Activated CD8-positive, alpha-beta T cell treated with anti-CD3 and anti-CD28 coated beads for 36 hours (primary cell): Measurements from ENCODE around the gene RPL41. TPM values are rescaled to one million over a fixed set of nuclear protein-coding genes. Genes with fewer than 3 reads are reported as not detected.

Experiments
- ATAC-seq: fragments of 200-7000 bp; cut with Tn5 transposase; one replicate; pipeline ENCODE4 v1.10.0; 2021; ENCODE audit warnings: mild to moderate bottlenecking, moderate library complexity
- CTCF ChIA-PET: fragments of 350-600 bp; sonication (Branson Sonifier 250); formaldehyde crosslinking; loops from one replicate; lab custom pipeline; 2021; ENCODE audit warnings: antibody characterized with exemption; lab: Charles Lee
- POLR2A ChIA-PET: fragments of 350-600 bp; sonication (Branson Sonifier 250); formaldehyde crosslinking; loops from one replicate; lab custom pipeline; 2021; ENCODE audit warnings: antibody characterized with exemption; lab: Charles Lee
- DNase-seq: peaks from one replicate; pipeline ENCODE4 v3.0.0-alpha.2; 2020
- H3K27ac Mint-ChIP-seq: one replicate; pipeline ENCODE4 v1.8.0; 2021; ENCODE audit warnings: mild to moderate bottlenecking, mixed read lengths
- H3K27me3 Mint-ChIP-seq: one replicate; pipeline ENCODE4 v1.8.0; 2021; ENCODE audit warnings: mixed read lengths
- H3K36me3 Mint-ChIP-seq: one replicate; pipeline ENCODE4 v1.8.0; 2021; ENCODE audit warnings: low read depth, mixed read lengths
- H3K4me1 Mint-ChIP-seq: one replicate; pipeline ENCODE4 v1.8.0; 2021; ENCODE audit warnings: low read depth, mixed read lengths
- H3K4me3 Mint-ChIP-seq: one replicate; pipeline ENCODE4 v1.8.0; 2021; ENCODE audit warnings: mild to moderate bottlenecking, moderate library complexity, mixed read lengths
- H3K9me3 Mint-ChIP-seq: one replicate; pipeline ENCODE4 v1.8.0; 2021; ENCODE audit warnings: mixed read lengths
- intact Hi-C: fragments of 100-400 bp; cut with micrococcal nuclease; formaldehyde crosslinking; loops from one replicate; pipeline ENCODE4 v1.10.0; 2022
- total RNA-seq, 2 experiments: library from RNA; stranded (reverse); gene quantifications; one replicate each; pipeline ENCODE4 v1.2.3, GENCODE V29; 2021
- TF ChIP-seq, protein P1 (sequence below): fragments of 200-600 bp; IDR thresholded peaks from one replicate; pipeline ENCODE4 v1.8.0; 2022; ENCODE audit warnings: antibody characterized with exemption, mild to moderate bottlenecking

The RPL41 gene
- total RNA-seq, 2 experiments from 2014 or later, result 5,401 to 5,452 TPM

DNA sequence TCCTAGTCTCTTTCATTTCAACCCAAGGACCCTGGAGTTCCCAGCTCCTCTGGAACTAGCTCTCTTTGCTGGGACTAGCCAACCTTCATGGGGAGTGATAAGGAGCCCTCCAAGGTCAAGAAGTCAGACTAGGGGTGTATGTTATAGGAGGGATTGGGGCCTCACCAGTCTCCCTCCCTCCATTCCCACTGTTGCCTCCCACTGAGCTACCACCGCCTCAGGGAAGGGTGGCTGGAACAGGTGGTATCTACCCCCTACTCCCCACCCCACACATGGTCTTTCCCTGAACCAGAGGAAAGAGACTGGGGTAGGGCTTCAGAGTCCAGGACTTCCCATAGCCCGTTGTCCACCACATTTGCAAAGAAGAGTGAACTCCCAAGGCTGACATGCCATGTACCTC, 34.1 kb upstream of the RPL41 start:
- no peak for DNase-seq
- Mint-ChIP-seq H3K9me3 (no peaks in the 10 kb centered on the region), H3K27ac (no peak overlapping the region), H3K36me3 (no peaks in the 10 kb centered on the region), H3K4me3 (no peak overlapping the region), H3K4me1 (peaks cover 14% of the 10 kb centered on the region), H3K27me3 (peaks cover 8% of the 10 kb centered on the region)
- no peak for ATAC-seq
- intact Hi-C loops, result no loop called here
- TF ChIP-seq, protein P1, sequence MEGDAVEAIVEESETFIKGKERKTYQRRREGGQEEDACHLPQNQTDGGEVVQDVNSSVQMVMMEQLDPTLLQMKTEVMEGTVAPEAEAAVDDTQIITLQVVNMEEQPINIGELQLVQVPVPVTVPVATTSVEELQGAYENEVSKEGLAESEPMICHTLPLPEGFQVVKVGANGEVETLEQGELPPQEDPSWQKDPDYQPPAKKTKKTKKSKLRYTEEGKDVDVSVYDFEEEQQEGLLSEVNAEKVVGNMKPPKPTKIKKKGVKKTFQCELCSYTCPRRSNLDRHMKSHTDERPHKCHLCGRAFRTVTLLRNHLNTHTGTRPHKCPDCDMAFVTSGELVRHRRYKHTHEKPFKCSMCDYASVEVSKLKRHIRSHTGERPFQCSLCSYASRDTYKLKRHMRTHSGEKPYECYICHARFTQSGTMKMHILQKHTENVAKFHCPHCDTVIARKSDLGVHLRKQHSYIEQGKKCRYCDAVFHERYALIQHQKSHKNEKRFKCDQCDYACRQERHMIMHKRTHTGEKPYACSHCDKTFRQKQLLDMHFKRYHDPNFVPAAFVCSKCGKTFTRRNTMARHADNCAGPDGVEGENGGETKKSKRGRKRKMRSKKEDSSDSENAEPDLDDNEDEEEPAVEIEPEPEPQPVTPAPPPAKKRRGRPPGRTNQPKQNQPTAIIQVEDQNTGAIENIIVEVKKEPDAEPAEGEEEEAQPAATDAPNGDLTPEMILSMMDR, result no peak
- ChIA-PET POLR2A (interaction anchor here (1.3 kb wide), 1 partner anchor 35 kb away, joined by 5 read pairs; no protein-coding TSS in a partner anchor), CTCF (interaction anchor here (0.6 to 1.5 kb wide), 4 partner anchors 8 to 67 kb away, joined by 3 read pairs; no protein-coding TSS in a partner anchor)

DNA sequence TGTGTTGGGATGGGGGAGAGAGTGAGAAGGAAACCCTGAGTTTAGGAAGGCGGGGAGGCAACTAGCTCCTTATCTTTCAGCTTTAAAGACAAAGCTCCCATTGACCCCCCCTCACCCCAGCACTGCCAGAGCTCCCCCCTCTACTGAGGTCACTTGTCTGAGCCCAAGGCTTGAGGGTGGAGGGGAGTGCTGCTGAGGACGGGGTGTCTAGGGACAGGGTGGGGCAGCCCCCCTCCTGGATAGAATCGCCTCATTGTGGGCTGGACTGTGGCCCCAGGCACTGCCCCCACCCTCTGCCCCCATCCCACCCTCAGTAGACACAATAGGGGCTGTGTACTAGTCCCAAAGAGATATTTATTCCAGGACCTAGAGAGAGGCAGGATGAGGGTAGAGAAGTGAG, 33.5 kb upstream of the RPL41 start:
- ATAC-seq, result no peak
- H3K9me3 Mint-ChIP-seq, result no peaks in the 10 kb centered on the region
- POLR2A ChIA-PET, result no interaction called here
- DNase-seq, result no peak
- intact Hi-C loops, result no loop called here
- H3K27me3 Mint-ChIP-seq, result peaks cover 8% of the 10 kb centered on the region
- no peaks in the 10 kb centered on the region for H3K36me3 Mint-ChIP-seq
- no peak overlapping the region for H3K27ac Mint-ChIP-seq
- no peak overlapping the region for H3K4me3 Mint-ChIP-seq
- peaks cover 14% of the 10 kb centered on the region for H3K4me1 Mint-ChIP-seq
- CTCF ChIA-PET, result interaction anchor here (0.7 to 1.5 kb wide), 3 partner anchors 18 to 68 kb away, joined by 3 read pairs; no protein-coding TSS in a partner anchor
- TF ChIP-seq, protein P1, result no peak

DNA sequence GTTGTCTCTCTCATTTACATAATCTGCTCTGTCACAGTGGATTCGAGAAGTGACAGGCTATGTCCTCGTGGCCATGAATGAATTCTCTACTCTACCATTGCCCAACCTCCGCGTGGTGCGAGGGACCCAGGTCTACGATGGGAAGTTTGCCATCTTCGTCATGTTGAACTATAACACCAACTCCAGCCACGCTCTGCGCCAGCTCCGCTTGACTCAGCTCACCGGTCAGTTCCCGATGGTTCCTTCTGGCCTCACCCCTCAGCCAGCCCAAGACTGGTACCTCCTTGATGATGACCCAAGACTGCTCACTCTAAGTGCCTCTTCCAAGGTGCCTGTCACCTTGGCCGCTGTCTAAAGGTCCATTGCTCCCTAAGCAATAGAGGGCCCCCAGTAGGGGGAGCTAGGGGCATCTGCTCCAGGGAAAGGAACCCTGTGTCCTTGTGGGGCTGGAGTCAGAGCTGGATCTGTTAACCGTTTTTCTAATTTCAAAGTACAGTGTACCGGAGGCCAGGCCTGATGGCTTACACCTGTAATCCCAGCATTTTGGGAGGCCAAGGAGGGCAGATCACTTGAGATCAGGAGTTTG, 31.4 kb upstream of the RPL41 start:
- TF ChIP-seq, protein P1, result peak; percentile 65
- ChIA-PET CTCF (interaction anchor here (0.6 to 2.8 kb wide), 19 partner anchors 10 to 236 kb away, joined by 3 to 13 read pairs (median 4); partner anchors contain the start of genes PA2G4 and RAB5B), POLR2A (interaction anchor here (1.2 kb wide), 1 partner anchor 32 kb away, joined by 4 read pairs; no protein-coding TSS in a partner anchor)
- peaks cover 9% of the 10 kb centered on the region for H3K4me1 Mint-ChIP-seq
- no peak overlapping the region for H3K27ac Mint-ChIP-seq
- DNase-seq (peak; percentile 63), ATAC-seq (peak; percentile 71)
- no peak overlapping the region for H3K4me3 Mint-ChIP-seq
- intact Hi-C loops, result no loop called here
- peaks cover 8% of the 10 kb centered on the region for H3K27me3 Mint-ChIP-seq
- H3K9me3 Mint-ChIP-seq, result no peaks in the 10 kb centered on the region
- no peaks in the 10 kb centered on the region for H3K36me3 Mint-ChIP-seq

DNA sequence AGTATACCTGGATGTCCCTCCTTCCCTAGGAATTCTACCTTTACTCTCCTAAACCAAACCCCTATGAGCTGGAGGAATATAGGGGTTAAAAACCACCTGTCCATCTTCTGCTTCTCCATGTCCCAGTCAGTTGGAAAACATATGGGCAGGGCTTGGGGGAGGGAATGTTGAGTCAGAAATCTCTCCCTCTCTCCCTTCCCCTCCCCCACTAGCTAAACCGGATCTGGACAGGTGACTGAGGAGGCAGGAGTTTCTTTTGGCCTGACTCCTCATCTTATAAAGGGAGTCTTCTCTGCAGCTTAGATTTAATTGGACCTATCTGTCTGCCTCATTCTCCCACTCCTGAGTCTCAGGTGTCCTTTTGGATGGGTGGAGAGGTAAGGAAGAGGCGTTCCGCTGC, 30.3 kb upstream of the RPL41 start:
- CTCF ChIA-PET, result interaction anchor here (0.8 to 2.8 kb wide), 14 partner anchors 10 to 112 kb away, joined by 3 to 13 read pairs (median 4); partner anchors contain the start of genes PA2G4 and RAB5B
- DNase-seq, result no peak

More for the DNA sequence above, 30.3 kb upstream of the RPL41 start:
- ATAC-seq, result no peak
- Mint-ChIP-seq H3K36me3 (no peaks in the 10 kb centered on the region), H3K27ac (no peak overlapping the region), H3K4me3 (no peak overlapping the region), H3K9me3 (no peaks in the 10 kb centered on the region), H3K27me3 (peaks cover 5% of the 10 kb centered on the region), H3K4me1 (peaks cover under 1% of the 10 kb centered on the region)
- POLR2A ChIA-PET, result interaction anchor here (0.7 kb wide), 1 partner anchor 11 kb away, joined by 4 read pairs; no protein-coding TSS in a partner anchor
- intact Hi-C loops, result no loop called here
- TF ChIP-seq, protein P1, result no peak
